HG02763 (cell line): ENCODE results near the gene NTN1.
"Not testable (repeated sequence)": the region's sequence is repeated elsewhere in the genome, so short reads cannot be mapped to it uniquely, and the experiment has no call there.

ENCODE experiments used
- ATAC-seq: cut with Tn5 transposase; IDR thresholded peaks from one replicate; pipeline ENCODE4 v1.9.1; 2021; ENCODE audit warnings: mild to moderate bottlenecking, moderate library complexity; ENCODE audit not compliant: unreplicated experiment

Gene NTN1

DNA sequence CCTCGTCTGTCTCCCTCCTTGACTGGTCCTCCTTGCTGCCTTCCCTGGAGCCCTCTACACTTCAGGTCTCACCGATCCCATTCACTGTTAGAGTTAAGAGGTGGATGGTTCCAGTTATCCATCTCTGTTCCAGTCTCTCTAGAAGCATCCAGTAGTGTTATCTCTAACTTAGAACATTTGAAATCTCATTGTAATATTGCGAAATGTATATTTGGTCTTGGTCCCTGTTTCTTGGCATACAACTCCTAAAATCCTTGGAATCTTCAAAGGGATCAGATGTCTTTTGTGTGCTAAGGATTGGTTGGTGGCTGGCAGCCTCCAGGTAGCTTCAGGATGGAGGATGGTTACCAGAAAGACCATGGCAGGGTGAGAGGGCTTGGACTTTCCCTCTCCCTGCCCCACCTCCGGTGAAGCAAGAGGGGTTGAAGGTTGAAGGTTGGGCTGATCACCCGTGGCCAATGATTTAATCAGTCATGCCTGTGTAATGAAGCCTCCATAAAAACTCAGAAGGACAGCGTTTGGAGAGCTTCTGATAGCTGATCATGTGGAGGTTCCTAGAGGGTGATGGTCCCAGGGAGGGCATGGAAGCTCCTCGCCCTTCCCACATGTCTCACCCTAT, 59.1 kb downstream of the NTN1 start:
- no peak for ATAC-seq

DNA sequence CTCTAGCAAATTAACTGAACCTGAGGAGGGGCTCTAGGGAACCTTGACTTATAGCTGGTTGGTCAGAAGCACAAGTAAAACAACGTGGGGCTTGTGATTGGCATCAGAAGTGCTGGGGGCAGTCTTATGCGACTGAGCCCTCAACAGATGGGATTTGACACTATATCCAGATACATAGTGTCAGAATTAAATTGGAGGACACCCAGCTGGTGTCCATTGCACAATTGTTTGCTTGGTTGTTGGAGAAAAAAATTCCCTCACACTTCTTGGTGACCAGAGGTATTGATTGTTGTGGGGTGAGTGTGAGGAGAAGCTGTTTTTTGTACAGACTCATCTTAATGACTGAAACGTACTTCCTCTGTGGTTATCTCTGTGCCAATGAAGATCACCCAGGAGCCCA, 59.7 kb downstream of the NTN1 start:
- ATAC-seq = no peak

DNA sequence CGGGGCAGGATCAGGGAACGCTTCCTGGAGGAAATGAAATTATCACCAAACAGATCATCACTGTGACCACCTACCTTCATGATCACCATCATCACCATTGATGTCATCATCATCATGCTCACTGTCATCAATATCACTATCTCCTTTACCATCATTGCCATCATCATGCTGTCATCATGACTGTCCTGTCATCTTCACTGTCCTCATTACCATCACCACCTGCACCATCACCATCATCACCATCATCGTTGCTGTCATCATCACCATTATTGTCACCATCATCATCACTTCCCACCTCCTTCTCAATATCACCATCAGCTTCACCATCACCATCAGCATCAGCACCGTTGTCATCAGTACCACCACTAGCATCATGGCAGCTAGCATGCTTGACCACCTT, 65.3 kb downstream of the NTN1 start:
- no peak for ATAC-seq

DNA sequence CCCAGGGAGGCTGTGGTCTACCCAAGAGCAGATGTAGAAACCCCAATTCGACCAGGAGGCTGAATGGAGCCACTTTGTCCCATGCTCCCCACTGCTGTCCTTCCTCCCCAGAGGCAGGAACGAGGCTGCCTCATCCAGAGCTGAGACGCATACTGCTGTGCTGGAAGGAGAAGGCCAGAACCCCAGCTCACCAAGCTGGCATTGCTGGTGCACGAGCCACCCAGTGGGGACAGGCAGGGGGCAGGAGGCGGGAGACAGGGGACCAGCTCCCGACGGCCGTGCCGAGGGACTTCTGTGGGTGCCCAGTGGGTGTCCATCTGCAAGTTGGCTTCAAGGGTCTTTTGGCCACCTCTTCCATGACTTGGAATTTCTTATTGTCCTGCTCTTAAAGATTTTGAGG, 66.6 kb downstream of the NTN1 start:
- ATAC-seq = no peak

DNA sequence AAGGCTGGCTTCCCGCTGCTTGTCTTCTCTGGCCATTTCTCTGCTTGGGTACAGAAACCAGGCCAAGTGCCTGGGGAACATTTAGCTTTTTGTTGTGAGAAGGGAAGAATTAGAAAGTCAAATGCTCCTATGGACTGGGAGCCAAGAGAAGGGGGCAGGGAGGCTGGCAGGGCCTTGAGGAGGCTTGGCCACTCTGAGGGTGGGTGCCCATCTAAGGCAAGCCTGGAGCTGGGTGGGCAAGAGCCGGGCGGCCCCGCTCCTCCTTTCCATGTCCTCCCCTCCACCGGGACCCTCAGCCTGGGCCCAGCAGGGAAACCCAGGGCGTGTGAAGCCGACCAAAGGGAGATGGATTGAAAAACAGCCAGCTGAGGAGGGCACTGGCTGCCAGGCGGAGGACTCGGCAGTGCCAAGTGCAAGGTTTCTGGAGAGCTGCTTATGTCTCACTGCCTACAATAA, 69.4 kb downstream of the NTN1 start:
- no peak for ATAC-seq

DNA sequence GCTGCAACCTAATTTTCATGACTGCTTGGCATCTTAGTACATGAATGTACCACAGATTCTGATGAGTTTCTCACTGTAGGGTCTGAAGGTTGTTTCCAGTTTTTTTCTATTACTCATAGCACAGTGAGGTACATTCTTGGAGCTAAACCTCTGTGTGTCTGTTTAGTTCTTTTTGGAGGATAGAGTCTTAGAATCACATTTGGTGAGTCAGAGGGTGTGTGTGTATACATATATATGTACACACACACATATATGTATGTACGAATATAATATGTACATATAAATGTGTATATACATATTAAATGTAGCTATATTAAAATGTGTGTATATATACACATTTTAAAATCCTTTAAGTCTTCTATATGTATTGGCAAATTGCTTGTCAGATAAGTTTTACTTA, 72.9 kb downstream of the NTN1 start:
- ATAC-seq = no peak

DNA sequence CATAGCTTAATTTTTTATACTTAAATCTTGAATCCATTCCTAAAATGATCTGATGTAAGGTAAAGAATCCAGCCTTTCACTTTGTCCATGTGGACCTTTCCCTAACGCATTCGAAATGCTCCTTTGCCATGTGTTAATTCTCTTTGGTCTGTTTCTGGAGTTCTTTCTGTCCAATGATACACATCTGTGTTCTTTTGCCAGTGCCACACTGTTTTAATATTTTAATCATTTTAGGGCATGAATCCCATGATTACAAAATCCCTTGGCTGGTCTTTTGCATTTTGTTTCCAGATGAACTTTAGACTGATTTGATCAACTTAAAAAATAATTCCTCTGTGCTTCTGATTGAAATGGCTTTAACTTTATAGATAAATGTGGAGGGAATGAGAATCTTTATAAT, 74.1 kb downstream of the NTN1 start:
- no peak for ATAC-seq

DNA sequence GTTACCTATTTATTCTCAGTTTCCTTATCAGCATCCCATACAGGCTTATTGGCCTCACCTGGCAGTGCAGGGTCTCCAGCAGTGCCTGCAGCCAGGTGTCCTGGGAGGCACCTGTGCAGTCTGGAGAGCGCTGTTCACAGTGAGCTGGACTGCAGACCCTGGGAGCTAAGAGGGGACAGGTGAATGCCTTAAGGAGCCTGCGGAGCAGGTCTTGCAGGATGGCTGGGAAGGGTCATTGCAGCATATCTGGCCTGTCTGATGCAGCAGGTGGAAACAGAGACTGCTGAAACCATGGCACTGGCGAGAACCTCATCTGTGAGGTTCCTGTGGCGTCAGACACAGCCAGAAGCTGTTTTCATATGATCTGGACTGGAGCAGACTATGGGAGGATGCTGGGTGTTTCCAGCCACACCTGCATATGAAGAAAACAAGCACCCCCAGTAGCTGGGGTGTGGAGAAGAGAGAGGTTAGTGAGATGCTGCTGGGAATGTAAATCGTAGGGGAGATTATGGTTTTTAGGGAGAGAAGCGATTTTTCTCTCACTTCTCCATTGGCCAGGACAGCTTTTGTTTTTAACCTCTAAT, 77.0 kb downstream of the NTN1 start:
- no peak for ATAC-seq

DNA sequence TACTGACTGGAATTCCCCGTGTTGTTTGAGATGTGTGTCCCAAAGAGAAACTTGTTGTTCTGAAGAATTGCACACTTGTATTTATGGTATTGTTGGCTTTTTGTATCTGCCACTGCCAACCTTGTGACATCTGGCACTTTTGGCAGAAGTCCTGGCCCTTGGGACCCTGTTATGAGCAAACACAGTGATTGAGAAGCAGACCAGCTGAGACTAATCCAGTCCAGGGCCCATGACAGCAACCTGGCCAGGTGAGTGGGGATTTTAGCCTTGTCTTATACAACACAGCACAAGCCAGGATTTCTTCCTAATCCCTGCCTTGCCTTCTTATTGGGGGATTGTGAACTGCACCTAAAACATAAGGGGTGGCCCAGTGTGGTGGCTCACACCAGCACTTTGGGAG, 80.0 kb downstream of the NTN1 start:
- no peak for ATAC-seq

DNA sequence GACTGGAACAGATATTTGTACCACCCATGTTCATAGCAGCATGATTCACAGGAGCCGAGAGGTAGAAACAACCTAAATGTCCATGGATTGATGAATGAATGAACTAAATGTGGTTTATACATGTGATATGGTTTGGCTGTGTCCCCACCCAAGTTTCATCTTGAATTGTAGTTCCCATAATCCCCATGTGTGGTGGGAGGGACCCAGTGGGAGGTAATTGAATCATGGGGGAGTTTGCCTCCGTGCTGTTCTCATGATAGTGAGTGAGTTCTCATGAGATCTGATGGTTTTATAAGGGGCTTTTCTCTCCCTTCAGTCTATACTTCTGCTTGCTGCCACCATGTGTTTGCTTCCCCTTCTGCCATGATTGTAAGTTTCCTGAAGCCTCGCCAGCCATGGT, 81.9 kb downstream of the NTN1 start:
- ATAC-seq = not testable (repeated sequence)

DNA sequence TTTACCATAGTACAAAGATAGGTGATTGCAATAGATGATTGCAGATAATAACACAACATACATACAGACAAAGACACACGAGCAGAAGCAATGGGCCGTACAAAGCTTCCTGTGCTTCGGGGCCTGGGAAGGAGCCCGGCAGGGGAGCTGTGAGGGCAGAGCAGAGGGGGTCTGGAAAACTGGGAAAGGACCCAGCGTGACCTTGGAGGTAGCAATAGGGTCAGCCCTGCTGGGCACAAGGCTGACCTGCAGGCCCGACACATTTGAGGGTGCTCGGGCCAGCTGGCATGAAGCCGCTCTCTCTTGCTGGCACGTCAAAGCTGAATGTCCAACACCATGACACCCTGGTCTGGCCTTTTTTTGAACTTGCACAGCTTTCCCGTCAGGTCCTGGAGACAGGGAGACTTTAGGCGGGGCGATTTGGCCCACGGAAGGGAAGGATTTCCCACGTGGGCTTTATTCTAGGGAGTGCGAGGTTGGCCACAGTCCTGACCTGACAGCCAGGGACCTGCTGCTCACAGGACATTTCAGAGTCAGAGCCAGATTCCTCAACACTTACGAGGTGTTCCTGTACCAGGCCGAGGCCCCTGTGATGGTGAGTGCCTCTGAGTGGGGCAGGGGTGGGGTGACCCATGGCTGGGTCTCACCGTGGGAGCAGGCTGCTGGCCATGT, 83.2 kb downstream of the NTN1 start:
- ATAC-seq = no peak

DNA sequence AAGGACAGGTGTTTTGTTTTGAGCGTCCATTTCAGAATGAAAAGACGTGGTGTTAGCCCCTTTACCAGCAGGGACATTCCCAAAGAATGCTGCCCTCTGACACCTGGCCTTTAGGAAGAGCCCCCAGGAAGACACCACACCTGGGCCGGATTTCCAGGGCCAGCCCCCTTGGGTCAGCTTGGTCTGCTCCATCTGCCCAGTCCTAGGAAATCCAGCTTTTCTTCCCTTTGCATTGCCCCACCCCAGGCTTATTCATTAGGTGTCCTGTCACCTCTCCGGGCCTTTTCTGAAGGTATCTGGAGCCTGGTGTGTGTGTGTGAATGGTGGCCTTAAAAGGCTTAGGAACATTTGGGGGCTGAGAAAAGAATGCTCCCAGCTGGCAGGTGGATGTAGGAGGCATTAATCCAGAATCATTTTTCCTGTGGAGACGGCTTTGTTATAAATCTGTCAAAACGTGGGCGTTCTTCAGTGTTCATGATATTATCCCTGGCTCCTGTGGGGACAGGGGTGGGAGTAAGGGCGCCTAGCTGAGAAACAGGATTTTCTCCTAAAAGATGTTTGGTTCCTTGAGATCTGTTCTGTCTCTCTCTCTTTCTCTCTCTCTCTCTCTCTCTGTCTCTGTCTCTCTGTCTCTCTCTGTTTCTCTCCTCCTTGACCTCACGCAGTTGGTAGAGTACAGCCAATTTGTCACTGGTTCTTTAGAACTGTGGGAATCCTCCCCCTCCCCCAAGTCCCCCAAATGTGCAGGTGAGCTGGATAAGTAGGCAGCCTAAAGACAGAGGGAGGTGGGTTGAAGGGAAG, 84.0 kb downstream of the NTN1 start:
- no peak for ATAC-seq

DNA sequence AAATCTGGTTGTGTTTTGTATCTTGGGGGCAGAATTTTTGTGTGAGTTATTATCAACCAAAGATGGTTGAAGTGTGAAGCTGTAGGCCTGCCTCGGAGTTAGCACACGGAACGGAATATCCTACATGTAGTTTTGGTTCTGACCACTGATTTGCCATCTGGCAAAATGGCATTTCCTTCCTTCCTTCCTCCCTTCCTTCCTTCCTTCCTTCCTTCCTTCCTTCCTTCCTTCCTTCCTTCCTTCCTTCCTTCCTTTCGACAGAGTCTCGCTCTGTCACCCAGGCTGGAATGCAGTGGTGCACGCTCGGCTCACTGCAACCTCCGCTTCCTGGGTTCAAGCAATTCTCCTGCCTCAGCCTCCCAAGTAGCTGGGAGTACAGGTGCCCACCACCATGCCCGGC, 85.0 kb downstream of the NTN1 start:
- ATAC-seq = not testable (repeated sequence)

DNA sequence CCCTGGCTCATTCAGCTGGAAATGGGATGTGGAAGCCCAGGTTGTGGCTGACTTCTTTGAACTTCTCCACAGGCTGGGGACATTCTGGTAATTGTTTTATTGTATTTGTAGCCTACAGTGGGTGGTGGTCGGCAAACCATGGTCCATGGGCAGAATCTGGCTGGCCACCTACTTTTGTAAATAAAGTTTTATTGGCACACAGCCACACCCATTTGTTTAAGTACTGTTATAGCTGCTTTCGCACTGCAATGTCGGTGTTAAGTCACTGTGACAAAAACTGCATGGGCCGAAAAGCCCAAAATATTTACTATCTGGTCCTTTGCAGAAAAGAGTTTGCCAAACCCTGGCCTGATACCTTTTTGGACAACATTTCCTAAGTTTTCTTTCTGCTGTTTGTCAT, 86.2 kb downstream of the NTN1 start:
- ATAC-seq = no peak

DNA sequence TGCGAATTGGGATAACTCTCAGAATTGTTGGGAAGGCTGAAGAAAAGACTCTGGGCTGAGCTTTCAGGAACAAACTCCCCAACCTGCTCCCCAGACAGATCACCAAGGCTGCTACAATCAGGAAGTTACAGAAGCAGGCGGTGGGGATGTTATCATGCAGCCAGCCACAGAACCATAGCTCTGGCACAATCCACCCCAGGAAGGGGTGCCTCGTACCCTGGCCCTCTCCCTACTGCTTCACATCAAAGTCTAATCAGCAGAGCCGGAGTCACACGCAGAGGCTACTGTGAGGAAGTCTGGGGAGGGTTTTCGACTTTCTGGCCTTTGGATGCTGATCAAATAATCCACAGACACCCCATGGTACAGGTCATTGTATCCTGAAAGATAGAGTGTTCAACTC, 86.8 kb downstream of the NTN1 start:
- ATAC-seq = no peak

DNA sequence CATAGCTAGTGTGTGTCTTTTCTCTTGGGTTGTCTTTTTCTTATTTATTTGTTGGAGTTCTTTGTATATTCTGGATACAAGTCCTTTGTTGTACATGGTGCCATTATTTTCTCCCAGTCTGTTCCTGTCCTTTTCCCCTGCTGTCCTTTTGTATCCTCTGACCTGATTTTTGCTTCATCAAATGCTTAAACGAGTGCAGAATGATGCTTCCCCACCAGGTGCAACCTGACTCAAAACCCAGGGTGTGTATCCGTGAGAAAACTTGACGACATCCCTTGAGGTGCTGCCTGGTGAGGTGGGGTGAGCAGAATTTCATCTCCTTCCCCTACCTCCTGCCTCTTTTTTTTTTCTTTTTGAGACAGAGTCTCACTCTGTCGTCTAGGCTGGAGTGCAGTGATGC, 88.6 kb downstream of the NTN1 start:
- no peak for ATAC-seq

DNA sequence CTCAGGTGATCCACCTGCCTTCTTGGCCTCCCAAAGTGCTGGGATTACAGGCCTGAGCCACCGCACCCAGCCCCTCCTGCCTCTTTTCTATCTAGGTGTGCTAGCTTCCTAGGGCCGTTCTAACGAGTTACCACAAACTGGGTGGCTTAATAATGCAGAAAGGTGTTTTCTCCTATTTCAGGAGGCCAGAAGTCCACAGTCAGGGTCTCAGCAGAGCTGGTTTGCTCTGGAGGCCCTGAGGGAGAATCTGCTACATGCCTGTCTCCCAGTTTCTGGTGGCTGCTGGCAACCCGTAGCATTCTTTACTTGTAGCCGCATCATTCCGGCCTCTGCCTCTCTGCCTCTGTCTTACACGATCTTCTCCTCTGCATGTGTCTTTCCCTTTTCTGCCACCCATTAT, 89.2 kb downstream of the NTN1 start:
- ATAC-seq = no peak

DNA sequence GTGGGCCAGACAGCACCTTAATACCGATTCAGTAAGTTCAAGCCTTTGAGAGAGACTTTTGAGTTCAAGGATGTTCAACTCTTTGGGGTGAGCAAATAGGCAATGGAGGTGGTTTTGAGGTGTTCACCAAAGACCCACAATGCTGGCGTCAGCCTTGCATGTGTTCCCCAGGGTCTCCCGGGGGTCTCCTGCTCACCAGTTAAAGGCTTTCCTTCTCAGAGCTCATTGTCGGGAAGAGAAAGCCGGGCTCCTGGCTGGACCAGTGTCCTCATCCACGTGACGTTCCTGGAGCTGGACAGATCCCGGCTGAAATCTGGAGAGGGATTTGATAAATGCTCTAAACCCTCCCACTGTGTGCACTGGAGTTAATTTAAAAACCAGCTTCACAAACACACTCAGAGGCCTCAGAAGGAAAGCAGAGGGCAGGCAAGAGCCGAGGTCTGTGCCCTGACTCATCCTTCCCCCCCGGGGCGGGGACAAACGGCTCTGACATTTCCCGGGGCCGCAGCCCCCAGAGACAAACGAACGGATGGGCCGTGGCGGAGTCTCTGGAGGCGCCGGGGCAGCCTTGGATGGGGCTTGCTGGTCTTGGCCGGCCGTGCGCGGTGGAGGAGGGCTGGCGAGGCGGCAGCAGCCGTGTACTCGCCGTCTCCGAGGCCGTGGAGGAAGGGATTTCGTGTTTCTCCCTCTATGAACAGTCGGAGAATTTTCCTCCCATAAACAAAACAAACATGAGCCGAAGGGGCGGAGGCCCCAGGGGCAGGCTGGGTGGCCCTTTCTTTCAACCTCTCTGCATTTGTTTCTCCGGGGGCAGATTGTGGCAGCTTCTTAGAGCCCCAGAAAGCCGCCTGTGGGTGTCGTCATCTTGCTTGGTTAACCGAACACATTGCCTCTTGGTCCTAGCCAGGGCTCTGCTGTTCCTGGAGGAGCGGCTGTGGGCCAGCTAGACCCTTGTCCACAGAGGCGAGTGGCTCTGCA, 94.2 kb downstream of the NTN1 start:
- no peak for ATAC-seq

DNA sequence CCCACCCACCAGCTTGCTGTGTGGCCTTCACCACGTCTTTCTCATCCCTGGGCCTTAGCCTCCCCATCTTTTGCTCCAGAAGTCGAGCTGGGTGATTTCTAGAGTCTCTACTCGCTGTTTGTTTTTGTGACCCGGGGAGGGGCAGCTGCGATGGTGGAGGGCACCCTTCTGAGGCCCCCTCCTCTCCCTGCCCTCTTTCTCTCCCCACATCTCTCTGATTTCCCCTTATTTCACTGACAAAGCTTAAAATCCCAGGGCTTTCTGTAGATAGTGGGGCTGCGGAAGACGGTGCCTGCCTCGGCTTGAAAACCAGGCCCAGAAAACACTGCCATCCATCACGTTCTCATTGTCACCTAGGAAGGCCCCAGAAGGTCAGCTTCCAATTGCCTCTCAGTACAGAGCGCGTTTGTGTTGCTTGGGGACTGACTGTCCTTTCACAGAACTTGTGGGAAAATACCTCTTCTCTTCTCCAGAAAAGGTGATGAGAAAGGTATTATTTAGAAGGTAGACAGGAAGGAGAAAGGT, 95.1 kb downstream of the NTN1 start:
- ATAC-seq = no peak

DNA sequence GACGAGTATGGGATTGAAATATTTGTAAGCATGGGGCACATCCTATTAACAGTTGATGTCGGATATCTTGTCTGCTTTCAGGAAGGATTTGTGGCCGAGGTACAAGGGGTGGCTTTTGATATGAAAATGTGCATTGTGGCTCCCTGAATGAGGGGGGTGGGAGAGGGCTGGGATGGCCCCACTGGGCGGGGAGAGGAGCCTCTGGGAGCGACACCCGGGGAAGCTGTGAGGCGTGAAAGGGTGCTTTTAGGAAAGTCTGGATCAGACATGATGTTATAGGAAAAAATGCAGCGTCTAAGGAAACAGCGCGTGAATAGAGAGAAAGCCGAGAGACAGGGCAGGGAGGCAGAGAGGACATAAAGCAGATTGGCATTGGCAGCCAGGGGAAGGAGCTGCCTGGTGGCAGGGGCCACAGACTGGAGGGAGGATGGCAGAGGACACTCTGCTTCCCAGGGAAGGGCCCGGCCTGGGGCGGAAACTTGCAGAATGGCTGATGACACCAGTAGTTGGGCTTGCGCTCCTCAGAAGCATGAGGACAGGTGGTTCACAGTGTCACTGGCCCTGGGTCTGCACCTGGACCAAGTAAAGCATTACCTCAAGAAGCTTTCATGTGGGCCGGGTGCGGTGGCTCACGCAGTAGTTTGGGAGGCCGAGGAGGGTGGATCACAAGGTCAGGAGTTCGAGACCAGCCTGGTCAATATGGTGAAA, 95.7 kb downstream of the NTN1 start:
- ATAC-seq = no peak
